ENCODE measurements around the gene TMC6. TPM values are rescaled to one million over a fixed set of nuclear protein-coding genes. Genes with fewer than 3 reads are reported as not detected.

Gene TMC6
- total RNA-seq, 1 donor from 2014 or later, result 64.8 TPM

DNA sequence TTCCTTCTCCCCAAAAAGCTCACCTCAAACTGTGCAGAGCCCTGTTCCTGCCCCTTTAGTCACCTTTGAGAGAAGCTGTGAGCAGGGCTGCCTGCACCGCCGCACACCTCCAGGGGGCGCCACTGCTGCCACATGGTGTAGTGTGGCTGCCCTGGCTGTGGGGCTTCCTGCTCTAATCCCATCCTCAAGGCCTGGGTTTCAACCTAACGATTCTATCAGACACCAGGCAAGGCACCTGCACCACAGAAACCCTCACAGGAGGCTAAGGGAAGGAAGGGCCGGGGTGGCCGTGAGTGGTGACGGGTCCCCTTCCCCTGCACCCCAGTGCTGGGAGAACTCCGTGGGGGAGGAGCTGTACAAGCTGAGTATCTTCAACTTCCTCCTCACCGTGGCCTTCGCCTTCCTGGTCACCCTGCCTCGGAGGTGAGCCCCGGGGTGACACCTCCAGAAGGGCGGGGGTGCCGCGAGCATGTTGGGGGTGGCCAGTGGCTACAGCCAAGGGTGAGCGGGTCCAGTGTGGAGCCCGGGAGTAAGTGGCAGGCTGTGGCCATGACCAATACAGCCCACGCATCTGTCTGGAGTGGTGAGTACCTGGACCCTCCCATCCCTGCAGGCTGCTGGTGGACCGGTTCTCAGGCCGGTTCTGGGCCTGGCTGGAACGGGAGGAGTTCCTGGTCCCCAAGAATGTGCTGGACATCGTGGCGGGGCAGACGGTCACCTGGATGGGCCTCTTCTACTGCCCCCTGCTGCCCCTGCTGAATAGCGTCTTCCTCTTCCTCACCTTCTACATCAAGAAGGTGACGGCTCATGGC, 9.0 kb upstream of the TMC6 start:
- Histone ChIP-seq H3K27me3 (no peaks in the 10 kb centered on the region), H3K9me3 (no peaks in the 10 kb centered on the region), H3K4me1 (peaks cover 26% of the 10 kb centered on the region), H3K4me3 (no peak overlapping the region), H3K36me3 (no peaks in the 10 kb centered on the region), H3K27ac (no peak overlapping the region)
- intact Hi-C loops (cut with DNase I), result no loop called here
- TF ChIP-seq, protein P1, sequence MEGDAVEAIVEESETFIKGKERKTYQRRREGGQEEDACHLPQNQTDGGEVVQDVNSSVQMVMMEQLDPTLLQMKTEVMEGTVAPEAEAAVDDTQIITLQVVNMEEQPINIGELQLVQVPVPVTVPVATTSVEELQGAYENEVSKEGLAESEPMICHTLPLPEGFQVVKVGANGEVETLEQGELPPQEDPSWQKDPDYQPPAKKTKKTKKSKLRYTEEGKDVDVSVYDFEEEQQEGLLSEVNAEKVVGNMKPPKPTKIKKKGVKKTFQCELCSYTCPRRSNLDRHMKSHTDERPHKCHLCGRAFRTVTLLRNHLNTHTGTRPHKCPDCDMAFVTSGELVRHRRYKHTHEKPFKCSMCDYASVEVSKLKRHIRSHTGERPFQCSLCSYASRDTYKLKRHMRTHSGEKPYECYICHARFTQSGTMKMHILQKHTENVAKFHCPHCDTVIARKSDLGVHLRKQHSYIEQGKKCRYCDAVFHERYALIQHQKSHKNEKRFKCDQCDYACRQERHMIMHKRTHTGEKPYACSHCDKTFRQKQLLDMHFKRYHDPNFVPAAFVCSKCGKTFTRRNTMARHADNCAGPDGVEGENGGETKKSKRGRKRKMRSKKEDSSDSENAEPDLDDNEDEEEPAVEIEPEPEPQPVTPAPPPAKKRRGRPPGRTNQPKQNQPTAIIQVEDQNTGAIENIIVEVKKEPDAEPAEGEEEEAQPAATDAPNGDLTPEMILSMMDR (IDR thresholded peaks at IDR 0.05), result no peak
- TF ChIP-seq POLR2A (IDR thresholded peaks at IDR 0.05), result no peak
- no peak for DNase-seq (ENCODE audit: extremely low spot score in 2 of 2)

DNA sequence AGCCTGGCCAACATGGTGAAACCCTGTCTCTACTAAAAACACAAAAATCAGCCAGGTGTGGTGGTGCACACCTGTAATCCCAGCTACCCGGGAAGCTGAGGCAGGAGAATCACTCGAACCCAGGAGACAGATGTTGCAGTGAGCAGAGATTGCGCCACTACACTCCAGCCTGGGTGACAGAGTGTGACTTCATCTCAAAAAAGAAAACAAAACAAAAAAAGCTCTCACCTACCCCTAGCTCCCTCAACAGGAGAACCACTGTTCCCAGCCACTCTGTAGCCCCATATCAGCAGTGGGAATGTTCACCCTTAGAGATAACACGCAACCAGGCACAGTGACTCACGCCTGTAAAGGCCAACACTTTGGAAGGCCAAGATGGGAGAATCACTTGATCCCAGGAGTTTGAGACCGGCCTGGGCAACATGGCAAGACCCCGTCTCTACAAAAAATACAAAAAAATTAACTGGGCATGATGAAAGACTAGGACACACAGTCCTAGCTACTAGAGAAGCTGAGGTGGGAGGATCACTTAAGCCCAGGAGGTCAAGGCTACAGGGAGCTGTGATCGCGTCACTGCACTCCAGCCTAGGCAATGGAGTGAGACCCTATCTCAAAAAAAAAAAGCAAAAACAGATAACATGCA, 7.4 kb upstream of the TMC6 start:
- peaks cover 29% of the 10 kb centered on the region for H3K4me1 ChIP-seq
- no peak for TF ChIP-seq POLR2AphosphoS5 (IDR thresholded peaks at IDR 0.05; ENCODE audit: insufficient read depth in 1 of 2, low read depth in 1 of 2)
- TF ChIP-seq POLR2A (IDR thresholded peaks at IDR 0.05), result no peak
- TF ChIP-seq, protein P1 (IDR thresholded peaks at IDR 0.05), result no peak
- no peaks in the 10 kb centered on the region for H3K36me3 ChIP-seq
- H3K9me3 ChIP-seq, result no peaks in the 10 kb centered on the region
- no peak for DNase-seq (ENCODE audit: extremely low spot score in 2 of 2)
- H3K27ac ChIP-seq, result no peak overlapping the region
- H3K27me3 ChIP-seq, result no peaks in the 10 kb centered on the region
- no peak overlapping the region for H3K4me3 ChIP-seq
- intact Hi-C loops (cut with DNase I), result no loop called here

DNA sequence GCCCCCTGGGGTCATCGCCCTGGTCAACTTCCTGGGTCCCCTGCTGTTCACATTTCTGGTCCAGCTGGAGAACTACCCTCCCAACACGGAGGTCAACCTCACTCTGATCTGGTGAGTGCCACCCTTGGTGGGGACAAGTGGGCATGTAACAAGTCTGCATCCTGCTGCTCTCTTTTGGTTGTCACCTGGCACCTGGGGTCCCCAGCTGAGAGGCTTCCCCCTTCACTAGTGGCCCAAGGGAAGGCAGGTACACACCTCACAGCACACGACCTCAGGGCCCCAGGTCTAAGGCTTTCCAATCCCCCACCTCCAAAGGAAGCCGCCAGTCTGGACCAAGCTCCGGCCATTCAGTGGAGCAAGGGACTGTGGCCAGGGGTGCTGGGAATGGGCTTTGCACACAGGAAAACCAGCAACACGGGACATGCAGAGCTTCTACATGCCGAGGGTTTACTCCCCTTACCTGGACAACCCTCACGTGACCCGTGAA, 6.4 kb upstream of the TMC6 start:
- no peak overlapping the region for H3K4me3 ChIP-seq
- H3K9me3 ChIP-seq, result no peaks in the 10 kb centered on the region
- TF ChIP-seq, protein P1 (IDR thresholded peaks at IDR 0.05), result no peak
- TF ChIP-seq POLR2A (IDR thresholded peaks at IDR 0.05) (no peak), POLR2AphosphoS5 (IDR thresholded peaks at IDR 0.05; ENCODE audit: insufficient read depth in 1 of 2, low read depth in 1 of 2) (no peak)
- intact Hi-C loops (cut with DNase I), result no loop called here
- H3K36me3 ChIP-seq, result no peaks in the 10 kb centered on the region
- no peak for DNase-seq (ENCODE audit: extremely low spot score in 2 of 2)
- no peaks in the 10 kb centered on the region for H3K27me3 ChIP-seq
- no peak overlapping the region for H3K27ac ChIP-seq
- H3K4me1 ChIP-seq, result peaks cover 31% of the 10 kb centered on the region

DNA sequence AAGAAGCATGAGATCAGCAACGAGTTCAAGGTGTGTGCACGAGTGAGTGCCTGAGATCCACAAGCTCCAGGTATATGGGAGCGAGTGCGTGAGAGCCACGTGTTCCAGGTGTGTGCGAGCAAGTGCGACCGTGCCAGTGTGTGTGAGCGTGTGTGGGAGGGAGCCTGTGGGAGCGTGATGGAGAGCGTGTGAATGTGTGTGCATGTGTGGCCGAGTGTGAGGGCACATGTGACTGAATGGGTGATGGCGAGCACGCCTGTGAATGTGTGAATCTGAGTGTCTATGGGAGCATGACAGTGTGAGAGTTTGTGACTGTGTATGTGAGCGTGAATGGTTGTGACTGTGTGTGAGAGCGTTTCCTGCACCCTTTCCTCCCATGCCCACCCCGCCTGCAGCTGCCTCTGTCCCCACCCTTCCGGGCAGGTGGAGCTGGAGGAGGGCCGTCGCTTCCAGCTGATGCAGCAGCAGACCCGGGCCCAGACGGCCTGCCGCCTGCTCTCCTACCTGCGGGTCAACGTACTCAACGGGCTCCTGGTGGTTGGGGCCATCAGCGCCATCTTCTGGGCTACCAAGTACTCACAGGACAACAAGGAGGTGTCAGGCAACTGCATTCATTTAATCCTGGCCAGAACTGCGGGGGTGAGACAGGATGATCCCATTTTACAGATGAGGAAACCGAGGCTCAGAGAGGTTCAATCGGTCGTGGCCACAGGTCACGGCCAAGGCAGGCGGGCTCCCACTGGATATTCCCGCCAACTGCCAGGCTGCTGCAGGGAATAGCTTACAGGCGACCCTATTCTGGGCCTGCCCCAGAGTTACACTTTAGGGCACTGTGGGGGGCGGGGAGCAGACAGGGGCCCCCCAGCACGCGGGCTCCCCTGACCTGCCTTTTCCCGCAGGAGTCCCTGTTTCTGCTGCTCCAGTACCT, 5.7 kb upstream of the TMC6 start:
- Histone ChIP-seq H3K4me3 (no peak overlapping the region), H3K4me1 (peaks cover 34% of the 10 kb centered on the region), H3K9me3 (no peaks in the 10 kb centered on the region), H3K36me3 (no peaks in the 10 kb centered on the region), H3K27me3 (no peaks in the 10 kb centered on the region), H3K27ac (no peak overlapping the region)
- DNase-seq (ENCODE audit: extremely low spot score in 2 of 2), result no peak
- no peak for TF ChIP-seq POLR2A (IDR thresholded peaks at IDR 0.05)
- TF ChIP-seq, protein P1 (IDR thresholded peaks at IDR 0.05), result peak in 2 of 3 experiments; percentile 15 to 29
- TF ChIP-seq POLR2AphosphoS5 (IDR thresholded peaks at IDR 0.05; ENCODE audit: insufficient read depth in 1 of 2, low read depth in 1 of 2), result peak in 1 of 2 donors; percentile 6
- intact Hi-C loops (cut with DNase I), result no loop called here

Measured in vagina (tissue), 2 donors.